SW 1271 (cell line): Measurements from ENCODE around the gene MTHFSD.

Experiments used
- DNase-seq, 2 experiments: peaks; one replicate each; lab custom pipeline; 2025; lab: John Stamatoyannopoulos, UW

MTHFSD gene

GRCh38 chr16:86514481-86515376 lies 40.3 kb downstream of the MTHFSD start:
- DNase-seq, result no peak

DNA sequence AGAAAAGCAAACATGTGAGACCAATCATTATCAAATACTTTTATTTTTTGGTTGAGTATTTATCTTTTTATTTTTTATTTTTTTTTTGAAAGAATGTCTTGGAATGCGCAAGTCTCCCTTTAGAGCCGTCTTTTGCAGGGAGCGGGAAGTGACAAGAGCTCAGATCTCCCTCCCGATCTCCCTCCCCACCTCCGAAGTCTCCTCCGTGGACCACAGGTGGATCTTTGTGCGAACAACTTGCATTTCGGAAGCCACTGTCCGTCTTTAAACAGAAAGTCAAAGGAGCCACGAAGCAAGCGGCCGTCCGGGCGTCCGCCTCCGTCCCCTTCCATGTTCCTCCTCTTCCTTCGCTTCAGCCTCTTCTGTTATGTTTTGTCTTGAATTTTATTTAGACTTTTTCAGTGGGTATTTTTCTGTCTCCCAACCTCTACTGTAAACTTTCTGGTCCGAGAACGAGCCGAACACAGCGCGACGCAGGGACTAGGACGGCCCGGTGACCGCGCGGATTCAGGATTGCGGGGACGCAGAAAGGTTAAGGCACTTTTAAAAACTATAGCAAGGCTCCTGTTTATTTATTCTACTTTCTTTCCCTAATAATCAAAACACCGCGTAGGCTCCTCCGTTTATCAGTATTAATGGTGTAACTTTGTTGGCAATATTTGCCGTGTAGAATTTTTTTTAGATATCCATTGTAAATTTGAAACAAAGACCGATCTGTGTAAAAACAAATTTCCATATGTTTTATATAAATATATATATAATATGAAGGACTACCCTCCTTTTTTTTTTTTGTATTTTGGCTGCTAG lies 41.4 kb downstream of the MTHFSD start:
- no peak for DNase-seq

DNA sequence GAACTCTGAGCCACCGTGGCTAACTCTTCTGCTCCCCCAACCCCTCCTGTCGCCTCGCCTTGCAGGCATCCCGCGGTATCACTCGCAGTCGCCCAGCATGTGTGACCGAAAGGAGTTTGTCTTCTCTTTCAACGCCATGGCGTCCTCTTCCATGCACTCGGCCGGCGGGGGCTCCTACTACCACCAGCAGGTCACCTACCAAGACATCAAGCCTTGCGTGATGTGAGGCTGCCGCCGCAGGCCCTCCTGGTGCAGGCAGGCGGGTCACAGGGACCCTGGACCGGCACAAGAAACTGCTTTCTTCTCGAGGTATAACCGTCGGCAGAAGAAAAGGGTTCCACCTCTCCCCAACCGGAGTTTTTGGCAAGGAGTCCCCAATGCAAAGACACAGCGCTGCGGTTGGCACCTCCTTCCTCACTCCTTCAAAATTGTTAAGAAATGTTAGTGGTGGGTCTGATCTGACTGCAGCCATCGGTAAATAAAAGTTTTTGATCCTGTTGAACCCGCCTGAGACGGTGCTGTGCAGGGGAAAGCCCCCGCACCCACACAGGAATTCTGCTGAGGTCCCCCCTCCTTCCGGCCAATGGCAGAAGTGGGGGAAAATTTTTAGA lies 42.1 kb downstream of the MTHFSD start:
- no peak for DNase-seq

- DNase-seq, result no peak
Measured at GRCh38 chr16:86512301-86512859, 42.7 kb downstream of the MTHFSD start.

DNA sequence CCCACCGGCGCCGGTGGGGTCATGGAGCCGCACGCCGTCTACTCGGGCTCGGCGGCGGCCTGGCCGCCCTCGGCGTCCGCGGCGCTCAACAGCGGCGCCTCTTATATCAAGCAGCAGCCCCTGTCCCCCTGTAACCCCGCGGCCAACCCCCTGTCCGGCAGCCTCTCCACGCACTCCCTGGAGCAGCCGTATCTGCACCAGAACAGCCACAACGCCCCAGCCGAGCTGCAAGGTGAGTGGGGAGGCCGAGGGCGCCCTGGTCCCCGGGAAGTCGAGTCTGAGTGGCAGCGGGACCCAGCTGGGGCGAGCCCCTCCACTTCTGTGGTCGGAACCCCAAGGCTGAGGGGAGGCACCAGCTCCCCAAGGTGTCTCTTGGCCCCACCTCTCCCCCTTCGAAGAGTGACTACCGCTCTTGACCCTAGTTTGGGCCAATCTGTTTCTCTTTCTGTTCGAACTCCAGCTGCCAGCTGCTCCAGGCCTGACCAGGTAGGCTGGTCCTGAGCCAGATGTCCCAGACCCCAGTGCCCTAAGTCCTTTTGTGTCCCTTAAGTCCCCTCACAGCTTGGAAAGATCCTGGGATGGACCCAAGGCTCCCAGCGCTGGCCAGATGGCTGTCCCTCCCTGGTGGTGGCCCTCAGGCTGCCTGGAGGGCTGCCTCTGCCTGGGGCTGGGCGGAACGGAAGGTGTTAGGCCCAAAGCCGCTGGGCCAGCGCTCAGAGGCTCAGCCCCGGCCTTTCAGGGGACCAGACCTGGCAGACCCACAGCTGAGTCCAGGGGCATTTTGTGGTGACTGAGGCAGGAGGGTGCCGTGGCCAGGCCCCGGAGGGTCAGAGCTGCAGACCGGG lies 43.5 kb downstream of the MTHFSD start:
- no peak for DNase-seq

DNA sequence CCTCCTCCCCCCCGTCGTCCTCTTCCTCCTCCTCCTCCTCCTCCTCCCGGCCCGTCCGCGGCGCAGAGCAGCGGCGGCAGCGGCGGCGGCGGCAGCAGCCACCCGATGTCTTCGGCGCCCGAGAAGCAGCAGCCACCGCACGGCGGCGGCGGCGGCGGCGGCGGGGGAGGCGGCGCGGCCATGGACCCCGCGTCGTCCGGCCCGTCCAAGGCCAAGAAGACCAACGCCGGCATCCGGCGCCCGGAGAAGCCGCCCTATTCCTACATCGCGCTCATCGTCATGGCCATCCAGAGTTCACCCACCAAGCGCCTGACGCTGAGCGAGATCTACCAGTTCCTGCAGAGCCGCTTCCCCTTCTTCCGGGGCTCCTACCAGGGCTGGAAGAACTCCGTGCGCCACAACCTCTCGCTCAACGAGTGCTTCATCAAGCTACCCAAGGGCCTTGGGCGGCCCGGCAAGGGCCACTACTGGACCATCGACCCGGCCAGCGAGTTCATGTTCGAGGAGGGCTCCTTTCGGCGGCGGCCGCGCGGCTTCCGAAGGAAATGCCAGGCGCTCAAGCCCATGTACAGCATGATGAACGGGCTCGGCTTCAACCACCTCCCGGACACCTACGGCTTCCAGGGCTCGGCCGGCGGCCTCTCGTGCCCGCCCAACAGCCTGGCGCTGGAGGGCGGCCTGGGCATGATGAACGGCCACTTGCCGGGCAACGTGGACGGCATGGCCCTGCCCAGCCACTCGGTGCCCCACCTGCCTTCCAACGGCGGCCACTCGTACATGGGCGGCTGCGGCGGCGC lies 44.4 kb downstream of the MTHFSD start, which contains the start of gene FOXF1:
Gene FOXF1, plus strand, starts transcription at position 63 of the 797 bp plus-strand sequence. Its CDS starts 43 bp downstream, at position 106.
- DNase-seq, result no peak

DNA sequence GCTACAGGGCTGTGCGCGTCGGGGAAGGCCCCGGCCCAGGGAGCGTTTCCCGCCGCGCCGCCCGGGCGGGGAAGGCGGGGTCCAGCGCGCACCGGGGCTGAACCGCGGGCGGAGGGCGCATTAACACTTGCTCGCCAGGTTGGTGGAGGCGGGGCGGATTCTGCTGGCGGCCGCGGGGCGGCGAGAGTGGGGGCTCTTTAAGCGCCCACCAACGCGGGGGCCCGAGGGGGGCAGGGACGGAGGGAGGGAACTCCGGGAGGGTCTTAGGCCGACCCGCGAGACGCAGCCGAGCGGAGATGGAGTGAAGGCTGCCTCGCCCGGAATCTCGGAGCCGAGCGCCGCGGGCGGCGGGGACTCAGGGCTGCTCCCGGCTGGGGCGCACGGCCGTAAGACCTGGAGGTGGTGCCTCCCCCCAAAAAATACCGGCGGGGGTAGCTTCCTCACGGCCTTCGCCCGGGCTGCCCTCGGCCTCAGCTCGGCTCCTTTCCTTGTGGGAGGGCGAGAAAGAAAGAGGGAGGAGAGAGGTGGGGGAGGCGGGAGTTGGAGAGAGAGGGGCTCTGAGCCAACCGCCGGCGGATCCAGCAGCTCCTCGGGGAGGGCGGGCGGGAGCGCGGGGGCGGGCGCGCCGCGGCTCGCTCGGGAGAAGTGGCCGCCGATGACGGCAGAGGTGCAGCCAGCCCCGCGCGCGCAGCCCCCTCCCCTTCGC lies 45.1 kb downstream of the MTHFSD start:
- DNase-seq, result peak in 1 of 2 experiments; percentile 52

DNA sequence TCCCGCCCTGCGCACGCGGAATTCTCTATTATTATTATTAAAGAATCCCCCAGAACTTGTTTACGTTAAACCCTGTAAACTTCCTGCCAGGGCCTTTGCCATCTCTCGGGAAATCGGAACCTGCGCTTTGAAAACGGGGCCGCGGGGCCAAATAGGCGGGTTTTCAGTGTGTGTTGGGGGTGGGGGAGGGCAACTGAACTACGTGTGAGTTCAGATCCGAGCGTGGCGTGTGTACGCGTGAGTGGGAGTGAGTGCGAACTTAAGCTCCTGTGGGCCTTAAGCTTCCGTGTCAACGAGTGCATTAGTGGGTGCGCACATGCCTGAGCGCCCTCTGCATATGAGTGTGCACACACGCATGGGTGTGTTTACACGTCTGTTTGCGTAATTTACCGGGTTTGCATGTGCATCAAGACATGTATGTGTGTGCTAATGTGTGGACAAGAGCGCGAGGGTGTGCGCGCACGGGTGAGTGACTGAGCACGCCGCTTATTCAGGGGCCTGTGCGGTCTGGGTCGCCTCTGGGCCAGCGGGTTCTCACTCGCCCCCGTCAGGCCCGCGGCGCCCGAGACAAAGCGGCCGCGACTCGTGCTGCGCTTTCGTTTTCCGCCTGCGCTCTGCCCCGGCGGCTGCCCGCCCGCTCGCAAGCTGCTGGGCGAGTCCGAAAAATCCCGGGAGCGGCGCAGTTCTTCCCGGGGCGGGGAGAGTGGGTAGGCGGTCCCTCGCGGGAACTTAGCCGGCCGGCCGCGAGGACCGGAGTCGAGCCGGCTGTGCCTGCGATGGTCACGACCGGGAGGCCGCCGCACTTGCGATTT lies 45.9 kb downstream of the MTHFSD start:
- peak in 1 of 2 experiments; percentile 52 for DNase-seq

DNA sequence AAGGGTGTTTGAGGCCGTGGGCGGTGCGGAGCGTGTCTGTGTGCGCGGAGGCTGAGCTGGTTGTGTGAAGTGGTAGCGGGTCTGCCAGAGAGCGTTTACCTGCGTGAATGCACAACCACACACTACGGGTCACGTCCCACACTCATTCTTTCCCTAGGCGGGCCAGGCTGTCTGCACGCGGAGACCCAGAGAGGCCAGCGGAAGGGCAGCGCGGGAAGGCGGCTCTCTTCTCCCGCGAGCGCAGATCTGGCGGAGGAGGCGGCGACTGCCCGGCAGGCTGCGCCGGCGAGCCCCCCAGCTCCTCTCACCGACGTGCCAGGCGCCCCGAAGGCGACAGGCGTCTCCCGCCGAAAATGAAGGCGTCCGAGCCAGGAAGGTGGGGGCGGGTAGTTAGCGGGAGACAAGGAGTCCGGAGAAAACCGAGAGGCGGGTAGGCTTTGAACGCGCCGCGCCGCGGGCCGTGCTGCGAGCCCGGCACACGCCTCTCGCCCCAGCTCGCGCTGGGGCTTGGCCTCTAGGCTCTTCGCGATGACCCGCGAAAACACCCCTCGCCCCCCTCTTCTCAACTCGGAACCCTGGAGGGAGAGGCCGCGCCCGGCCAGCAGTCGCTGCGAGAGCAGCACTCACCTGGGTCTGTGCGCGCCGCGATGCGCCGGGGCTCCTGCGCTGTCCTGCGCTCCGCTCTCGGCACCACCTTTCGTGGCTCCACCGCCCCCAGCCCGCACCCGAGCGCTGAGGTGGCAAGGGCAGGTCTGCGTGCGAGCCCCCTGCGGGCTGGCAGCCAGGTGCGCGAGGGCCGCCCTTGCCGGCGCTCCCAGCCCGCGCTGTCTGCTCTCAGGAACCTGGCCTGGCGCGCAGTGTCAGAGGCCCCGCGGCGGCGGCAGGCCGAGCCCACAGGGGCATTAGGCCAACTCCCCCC lies 46.7 kb downstream of the MTHFSD start:
- DNase-seq, result no peak

GRCh38 chr16:86507173-86508027 lies 47.6 kb downstream of the MTHFSD start:
- DNase-seq, result no peak

DNA sequence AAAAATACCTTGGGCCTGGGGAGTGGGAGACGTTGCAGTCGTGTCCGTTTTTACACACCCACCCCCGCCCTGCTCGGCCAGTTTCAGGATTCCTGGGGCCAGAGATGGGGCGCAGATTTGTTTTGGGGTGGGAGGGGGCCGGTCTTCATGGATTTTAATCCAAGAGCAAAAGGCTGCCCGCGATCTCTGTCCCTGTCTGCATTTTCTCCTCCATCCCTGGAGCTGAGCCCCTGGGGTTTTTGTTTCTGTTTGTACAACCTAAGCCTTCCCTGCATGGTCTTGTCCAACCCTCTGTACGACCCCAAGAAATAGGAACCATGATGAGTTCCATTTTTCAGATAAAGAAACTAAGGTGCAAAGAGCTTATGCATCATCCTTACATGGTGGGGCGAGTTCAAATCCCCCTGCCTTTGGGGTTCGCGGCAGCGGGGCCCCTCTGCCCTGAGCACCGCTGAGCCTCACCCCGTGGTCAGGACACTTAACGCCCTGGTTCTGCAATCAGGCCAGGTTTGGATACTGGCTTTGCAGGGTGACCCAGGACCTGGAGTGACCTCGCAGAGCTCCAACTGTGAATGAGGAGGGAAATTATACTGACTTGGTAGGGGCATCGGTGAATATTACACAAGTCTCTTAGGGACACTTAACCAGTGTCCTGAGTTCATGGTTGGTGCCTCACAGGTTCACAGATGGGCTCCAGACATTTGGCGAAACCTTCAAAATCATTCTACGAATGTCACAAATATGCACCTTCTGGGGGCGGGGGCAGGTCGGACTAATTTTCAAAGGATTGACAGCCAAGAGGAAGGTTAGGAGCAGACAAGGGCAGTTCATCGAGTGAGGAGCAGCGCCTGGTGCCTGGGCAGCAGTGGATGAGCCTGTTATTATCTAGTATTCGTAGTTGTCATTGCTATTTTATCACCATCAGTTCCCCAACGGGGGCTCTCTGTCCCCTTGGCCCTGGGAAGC lies 48.9 kb downstream of the MTHFSD start:
- no peak for DNase-seq

GRCh38 chr16:86505185-86505898 lies 49.7 kb downstream of the MTHFSD start:
- no peak for DNase-seq

DNA sequence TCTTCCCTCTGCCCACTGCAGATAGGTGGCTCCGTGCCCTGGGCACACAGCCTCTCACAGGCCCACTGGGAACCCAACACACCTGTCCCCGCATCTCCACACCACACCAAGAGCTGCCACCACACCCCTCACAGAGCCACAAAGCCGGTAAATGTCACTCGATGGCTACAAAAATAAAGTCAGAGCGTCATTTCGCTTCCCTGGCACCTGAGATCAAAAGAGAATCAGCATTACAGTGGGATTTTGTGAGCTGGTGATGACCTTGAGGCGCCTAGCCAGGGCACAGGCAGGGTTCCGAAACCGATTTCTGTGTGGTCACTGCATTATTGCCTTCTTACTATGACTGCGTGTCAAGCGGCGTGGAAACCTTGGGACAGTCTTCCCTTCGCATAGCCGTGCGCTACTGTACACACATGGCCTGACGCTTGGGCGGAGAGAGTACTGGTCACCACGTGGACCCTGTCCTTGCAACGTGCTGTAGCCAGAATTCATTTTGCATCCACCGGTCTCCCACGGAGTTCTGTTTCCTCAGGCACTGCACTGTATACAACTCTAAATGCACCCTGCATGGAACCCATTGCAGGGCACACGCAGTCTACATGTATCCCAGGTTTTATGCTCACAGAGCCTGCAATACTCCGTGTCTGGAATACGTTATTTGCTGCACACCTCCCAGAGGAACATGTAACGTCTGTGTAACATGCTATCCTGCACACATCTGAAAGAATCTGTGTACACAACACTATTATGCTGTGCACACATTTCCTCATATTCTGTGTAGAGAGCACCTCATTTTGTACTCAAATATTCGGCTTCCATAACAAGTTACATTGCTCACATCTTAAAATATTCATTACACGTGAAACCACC lies 50.5 kb downstream of the MTHFSD start:
- DNase-seq, result no peak

DNA sequence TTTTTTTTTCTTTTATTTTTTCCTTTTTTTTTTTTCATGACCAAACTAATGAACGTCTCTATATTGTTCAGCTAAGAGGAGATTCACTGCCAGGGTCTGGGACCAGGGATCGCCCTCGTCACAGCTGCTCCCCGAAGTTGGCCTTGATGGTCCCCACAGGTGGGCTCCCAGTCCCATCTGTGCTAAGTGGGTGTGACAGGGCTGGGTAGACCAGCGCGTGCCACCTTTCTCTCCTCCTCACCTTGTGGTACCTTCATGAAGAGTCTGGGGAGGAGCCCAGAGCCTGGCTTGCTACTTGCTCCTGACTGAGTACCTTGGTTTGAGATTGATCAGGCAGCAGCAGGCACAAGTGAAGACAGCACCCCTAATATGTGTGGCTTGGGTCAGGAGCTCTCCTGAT lies 51.2 kb downstream of the MTHFSD start:
- DNase-seq, result no peak
